IMR-90 (cell line): ENCODE results near the gene NACA. TPM values are rescaled to one million over a fixed set of nuclear protein-coding genes. Genes with fewer than 3 reads are reported as not detected.
A peak's percentile ranks its signal among the peaks of the same experiment; 100 is the strongest.

Source experiments
- ATAC-seq: fragments of 200-7000 bp; cut with Tn5 transposase; 2 replicates; pipeline ENCODE4 v1.9.1; 2020; ENCODE audit warnings: low read depth, mild to moderate bottlenecking, moderate library complexity
- BruUV-seq: library from RNA; stranded (reverse); fragments of 400-500 nt; replicated peaks from 2 replicates; lab custom pipeline; 2021; lab: Mats Ljungman, UMichigan
- CTCF ChIA-PET: fragments of 300-600 bp; formaldehyde crosslinking; extraction: SDS; loops from one replicate; lab custom pipeline; 2021; ENCODE audit warnings: antibody characterized with exemption; lab: Yijun Ruan, JAX
- POLR2A ChIA-PET: fragments of 300-600 bp; sonication (Branson Sonifier 250); formaldehyde crosslinking; loops from one replicate; lab custom pipeline; 2022; ENCODE audit warnings: antibody characterized with exemption; ENCODE audit not compliant: unreplicated experiment; lab: Charles Lee
- DNase-seq: peaks from one replicate; pipeline ENCODE4 v3.0.0; 2013
- H2AFZ ChIP-seq: replicated peaks from 2 replicates; pipeline ENCODE3; 2013; ENCODE audit warnings: low read length, mild to moderate bottlenecking; ENCODE audit not compliant: poor library complexity
- H2AK5ac ChIP-seq: 2 replicates; pipeline ENCODE4 v1.6.1; 2013; ENCODE audit warnings: low read depth, low read length, inconsistent platforms
- H2AK9ac ChIP-seq: replicated peaks from 2 replicates; pipeline ENCODE3; 2013; ENCODE audit warnings: mild to moderate bottlenecking, low read depth, low read length, moderate library complexity; ENCODE audit not compliant: poor library complexity
- H2BK120ac ChIP-seq: 2 replicates; pipeline ENCODE4 v1.6.1; 2013; ENCODE audit warnings: low read depth, low read length, inconsistent platforms
- H2BK15ac ChIP-seq: 3 replicates; pipeline ENCODE4 v1.6.1; 2013; ENCODE audit warnings: low read depth, low read length, inconsistent platforms
- H2BK20ac ChIP-seq: 2 replicates; pipeline ENCODE4 v1.6.1; 2013; ENCODE audit warnings: low read depth, mild to moderate bottlenecking, inconsistent platforms, low read length, moderate library complexity
- H2BK5ac ChIP-seq: 2 replicates; pipeline ENCODE4 v1.6.1; 2013; ENCODE audit warnings: mild to moderate bottlenecking, low read depth, low read length, inconsistent platforms; ENCODE audit not compliant: poor library complexity, severe bottlenecking
- H3K14ac ChIP-seq: replicated peaks from 2 replicates; pipeline ENCODE4 v1.6.1; 2013; ENCODE audit warnings: low read depth, low read length, inconsistent platforms
- H3K18ac ChIP-seq: 2 replicates; pipeline ENCODE4 v1.6.1; 2013; ENCODE audit warnings: low read depth, low read length, control low read depth
- H3K23ac ChIP-seq: 2 replicates; pipeline ENCODE4 v1.6.1; 2013; ENCODE audit warnings: low read depth, low read length, inconsistent platforms
- H3K27ac ChIP-seq: 2 replicates; pipeline ENCODE4 v1.5.1; 2013; ENCODE audit warnings: mild to moderate bottlenecking, control low read depth, low read length; ENCODE audit not compliant: insufficient read depth
- H3K27me3 ChIP-seq: 2 replicates; pipeline ENCODE4 v1.6.1; 2013; ENCODE audit warnings: low read length; ENCODE audit not compliant: control insufficient read depth, insufficient read depth
- H3K36me3 ChIP-seq: 2 replicates; pipeline ENCODE4 v1.6.1; 2013; ENCODE audit warnings: low read length, mixed read lengths; ENCODE audit not compliant: control insufficient read depth, insufficient read depth
- H3K4ac ChIP-seq: 2 replicates; pipeline ENCODE4 v1.6.1; 2013; ENCODE audit warnings: low read depth, low read length, inconsistent platforms
- H3K4me1 ChIP-seq: 2 replicates; pipeline ENCODE4 v1.6.1; 2013; ENCODE audit warnings: low read length, mixed read lengths; ENCODE audit not compliant: control insufficient read depth, insufficient read depth
- H3K4me2 ChIP-seq: 2 replicates; pipeline ENCODE4 v1.6.1; 2013; ENCODE audit warnings: low read depth, mild to moderate bottlenecking, control low read depth, low read length, moderate library complexity
- H3K4me3 ChIP-seq: 2 replicates; pipeline ENCODE4 v1.5.1; 2013; ENCODE audit warnings: low read depth, mild to moderate bottlenecking, control low read depth, low read length, moderate library complexity; ENCODE audit not compliant: insufficient read depth
- H3K56ac ChIP-seq: 2 replicates; pipeline ENCODE4 v1.6.1; 2013; ENCODE audit warnings: low read length, inconsistent platforms; ENCODE audit not compliant: insufficient read depth; ENCODE audit errors: extremely low read depth
- H3K79me1 ChIP-seq, 2 experiments: 2 replicates each; pipeline ENCODE4 v1.6.1; 2013; ENCODE audit warnings: low read length in 2 of 2, inconsistent platforms in 1 of 2, low read depth in 1 of 2
- H3K9ac ChIP-seq: 2 replicates; pipeline ENCODE4 v1.6.1; 2013; ENCODE audit warnings: low read depth, low read length, control low read depth
- H3K9me1 ChIP-seq: 2 replicates; pipeline ENCODE4 v1.6.1; 2013; ENCODE audit warnings: low read length, inconsistent platforms; ENCODE audit not compliant: insufficient read depth
- H3K9me3 ChIP-seq: 2 replicates; pipeline ENCODE4 v1.6.1; 2013; ENCODE audit warnings: low read length; ENCODE audit not compliant: control insufficient read depth, insufficient read depth
- H4K20me1 ChIP-seq: 2 replicates; pipeline ENCODE4 v1.6.1; 2013; ENCODE audit warnings: low read length, inconsistent platforms; ENCODE audit not compliant: insufficient read depth
- H4K5ac ChIP-seq: 2 replicates; pipeline ENCODE4 v1.6.1; 2013; ENCODE audit warnings: mild to moderate bottlenecking, low read depth, low read length, control low read depth
- H4K8ac ChIP-seq, 2 experiments: 2 replicates each; pipeline ENCODE4 v1.6.1; 2013; ENCODE audit warnings: low read depth in 2 of 2, low read length in 2 of 2, control low read depth in 1 of 2, inconsistent platforms in 1 of 2
- H4K91ac ChIP-seq: 2 replicates; pipeline ENCODE4 v1.6.1; 2013; ENCODE audit warnings: low read depth, low read length, inconsistent platforms; ENCODE audit not compliant: insufficient read depth
- BHLHE40 ChIP-seq: fragments of 150-350 bp; IDR thresholded peaks from 2 replicates; pipeline ENCODE4 v1.6.1; 2016; ENCODE audit warnings: mild to moderate bottlenecking, low read depth, low read length
- CEBPB ChIP-seq: IDR thresholded peaks from 2 replicates; pipeline ENCODE4 v1.6.1; 2012; ENCODE audit warnings: low read depth, low read length, improper control_type of control experiment
- FOS ChIP-seq: fragments of 150-350 bp; IDR thresholded peaks from 2 replicates; pipeline ENCODE4 v1.6.1; 2016; ENCODE audit warnings: low read depth, low read length
- MAZ ChIP-seq: IDR thresholded peaks from 2 replicates; pipeline ENCODE4 v1.6.1; 2012; ENCODE audit warnings: low read depth, mild to moderate bottlenecking, low read length, improper control_type of control experiment, moderate library complexity, borderline replicate concordance
- MXI1 ChIP-seq: IDR thresholded peaks from 2 replicates; pipeline ENCODE4 v1.6.1; 2012; ENCODE audit warnings: low read depth, mild to moderate bottlenecking, low read length, moderate library complexity, borderline replicate concordance
- NFE2L2 ChIP-seq: fragments of 150-350 bp; IDR thresholded peaks from 2 replicates; pipeline ENCODE4 v1.6.1; 2016; ENCODE audit warnings: low read depth, mild to moderate bottlenecking, low read length
- POLR2A ChIP-seq: IDR thresholded peaks from 2 replicates; pipeline ENCODE4 v1.6.1; 2012; ENCODE audit warnings: mild to moderate bottlenecking, low read depth, low read length
- RAD21 ChIP-seq: IDR thresholded peaks from 2 replicates; pipeline ENCODE4 v1.6.1; 2012; ENCODE audit warnings: low read length, improper control_type of control experiment
- RCOR1 ChIP-seq: IDR thresholded peaks from 2 replicates; pipeline ENCODE4 v1.6.1; 2012; ENCODE audit warnings: mild to moderate bottlenecking, low read length, improper control_type of control experiment; ENCODE audit not compliant: insufficient replicate concordance
- RFX5 ChIP-seq: IDR thresholded peaks from 2 replicates; pipeline ENCODE4 v1.8.0; 2012; ENCODE audit warnings: low read depth, mild to moderate bottlenecking, low read length, moderate library complexity
- SMC3 ChIP-seq: fragments of 150-350 bp; IDR thresholded peaks from 2 replicates; pipeline ENCODE4 v1.6.1; 2016; ENCODE audit warnings: low read depth, mild to moderate bottlenecking, antibody characterized with exemption, low read length, moderate library complexity
- WGBS, 2 experiments: methylation state at CpG; one replicate each; pipeline versions ENCODE4 v1.1.5 to v1.1.7; 2013; ENCODE audit warnings: missing lambda C conversion rate in 2 of 2; ENCODE audit not compliant: insufficient read length in 1 of 2; ENCODE audit errors: extremely low coverage in 2 of 2; 5-methylcytosine and 5-hydroxymethylcytosine counted together
- dilution Hi-C: fragments of 300-500 bp; cut with HindIII; formaldehyde crosslinking; loops from one replicate; pipeline ENCODE4 v1.14.3; 2018; ENCODE audit warnings: low sequenced_read_pairs; ENCODE audit not compliant: unreplicated experiment
- in situ Hi-C: fragments of 300-500 bp; cut with MboI; formaldehyde crosslinking; loops from 3 replicates; pipeline ENCODE4 v1.14.3; 2019; ENCODE audit warnings: low sequenced_read_pairs, inconsistent platforms, mixed read lengths
- intact Hi-C: fragments of 100-400 bp; cut with micrococcal nuclease; formaldehyde crosslinking; loops from 2 replicates; pipeline ENCODE4 v1.10.0; 2022
- polyA plus RNA-seq, 3 experiments: library from polyadenylated mRNA; depleted of rRNA; stranded (reverse); fragments of >200 nt; gene quantifications; 2 replicates each; pipeline ENCODE4 v1.2.3, GENCODE V29; 2012; ENCODE audit warnings: low replicate concordance in 1 of 3
- total RNA-seq: library from RNA; depleted of rRNA; stranded (reverse); fragments of >200 nt; gene quantifications from 2 replicates; pipeline ENCODE4 v1.2.3, GENCODE V29; 2012
- TF ChIP-seq, protein P1 (sequence below): conservative IDR thresholded peaks from 2 replicates; pipeline ENCODE4 v1.5.1; 2012; ENCODE audit warnings: mild to moderate bottlenecking, low read depth, low read length, improper control_type of control experiment
- TF ChIP-seq, protein P2 (sequence below): fragments of 150-350 bp; IDR thresholded peaks from 2 replicates; pipeline ENCODE4 v1.6.1; 2016; ENCODE audit warnings: low read depth, mild to moderate bottlenecking, low read length, moderate library complexity, borderline replicate concordance

Gene NACA
- total and polyA plus RNA-seq, 2 of the 4 experiments (the other 2 are of a cell fraction), result 662 to 1,223 TPM

DNA sequence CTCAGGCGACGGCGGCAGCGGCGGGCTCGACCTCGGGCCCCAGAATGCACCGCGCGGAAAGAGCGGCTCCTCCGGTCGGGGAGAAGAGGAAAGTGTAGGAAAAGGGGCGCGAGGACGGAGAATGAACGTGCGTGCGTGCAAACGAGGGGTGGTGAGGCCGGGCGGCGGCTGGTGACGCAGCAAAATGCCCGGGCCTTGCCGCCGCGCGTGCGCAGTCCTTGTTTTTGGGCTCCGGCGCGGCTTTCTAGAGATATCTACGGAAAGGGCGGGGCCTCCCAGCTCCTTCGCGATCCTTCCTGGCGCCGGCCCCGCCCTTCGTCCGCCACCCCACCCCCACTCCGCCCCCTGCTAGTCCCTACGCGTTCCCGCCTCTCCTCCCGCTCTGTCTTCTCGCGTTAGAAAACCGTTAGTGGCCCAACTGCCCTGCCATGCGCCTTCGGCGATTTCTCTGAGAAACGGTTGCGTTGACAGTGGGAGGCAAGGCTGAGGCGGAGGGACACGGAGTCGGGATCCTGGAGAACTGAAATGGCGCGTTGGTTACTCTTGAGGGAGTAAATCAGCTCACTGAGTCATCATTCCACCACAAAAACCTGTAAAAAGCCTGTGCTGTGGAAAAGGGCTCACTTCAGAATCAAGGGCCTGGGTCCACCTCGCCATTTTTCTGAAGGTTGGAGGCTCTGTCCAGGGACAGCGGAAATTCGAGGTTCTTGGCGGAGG lies 36.8 kb downstream of the NACA start, which contains the start of gene PTGES3:
Gene PTGES3 (minus strand): TSS at position 156 of the 717 bp plus-strand sequence. CDS start 285 bp downstream, outside the sequence.
- dilution Hi-C loops (no loop called here), in situ Hi-C loops (no loop called here), intact Hi-C loops (loop anchor here (1.0 kb wide), 2 partner anchors 37 to 51 kb away; partner anchors contain the start of gene NACA)
- WGBS, 2 experiments, result 1% methylated on average over 12 of the region's 64 CpGs; no CpG with 5 or more reads in 1 of the 2 experiments
- H4K91ac ChIP-seq, result peak within 1 kb of the TSS; percentile 89
- peak within 1 kb of the TSS; percentile 90 for H2AFZ ChIP-seq
- peak within 1 kb of the TSS; percentile 92 for H3K4ac ChIP-seq
- peak within 1 kb of the TSS; percentile 84 for H2BK5ac ChIP-seq
- peak within 1 kb of the TSS; percentile 97 for H2AK9ac ChIP-seq
- H3K36me3 ChIP-seq, result no peaks in the 10 kb centered on the region; the same call in none of the 2 replicates
- H3K79me1 ChIP-seq, result peaks cover 6 to 15% of the 10 kb centered on the region in 2 experiments; a peak in 3 of 4 replicates
- peak within 1 kb of the TSS; percentile 99 for H3K27ac ChIP-seq
- H3K56ac ChIP-seq, result peak within 1 kb of the TSS; percentile 97
- peak; percentile 96 for DNase-seq
- H2BK120ac ChIP-seq, result peak within 1 kb of the TSS; percentile 66
- peak within 1 kb of the TSS; percentile 96 for H3K14ac ChIP-seq
- ChIA-PET CTCF (interaction anchor here (2.2 kb wide), 1 partner anchor 52 kb away, joined by 7 read pairs; no protein-coding TSS in a partner anchor), POLR2A (interaction anchor here (0.6 to 1.3 kb wide), 9 partner anchors 11 to 345 kb away, joined by 3 to 8 read pairs (median 4); partner anchors contain the start of gene NACA)
- H3K4me3 ChIP-seq, result peak within 1 kb of the TSS; percentile 93
- peak within 1 kb of the TSS; percentile 96 to 99 for H4K8ac ChIP-seq
- peak; percentile 94 for ATAC-seq
- peak within 1 kb of the TSS; percentile 82 for H3K4me2 ChIP-seq
- H2BK20ac ChIP-seq, result 0 out of 2 replicates have a peak within 1 kb of the TSS, but pooled peaks have one; percentile 28
- BruUV-seq, result no TSS peak
- peak within 1 kb of the TSS; percentile 99 for H3K23ac ChIP-seq
- H3K9me1 ChIP-seq, result no peaks in the 10 kb centered on the region
- H2BK15ac ChIP-seq, result peak within 1 kb of the TSS; percentile 13; the same call in 1 of the 3 replicates
- H3K9ac ChIP-seq, result peak within 1 kb of the TSS; percentile 98
- peak within 1 kb of the TSS; percentile 95 for H2AK5ac ChIP-seq
- H3K4me1 ChIP-seq, result peaks cover 6% of the 10 kb centered on the region
- no peaks in the 10 kb centered on the region for H3K9me3 ChIP-seq
- H3K18ac ChIP-seq, result peak within 1 kb of the TSS; percentile 59
- no peaks in the 10 kb centered on the region for H3K27me3 ChIP-seq
- peaks cover 39% of the 10 kb centered on the region for H4K20me1 ChIP-seq
- H4K5ac ChIP-seq, result peak within 1 kb of the TSS; percentile 81
- TF ChIP-seq FOS (no peak), CEBPB (peak; percentile 27; the same call in 1 of the 2 replicates), RCOR1 (no peak), NFE2L2 (peak; percentile 91), BHLHE40 (peak; percentile 68), MXI1 (peak; percentile 99), SMC3 (no peak), POLR2A (peak; percentile 85), RFX5 (no peak), MAZ (peak; percentile 69; the same call in 1 of the 2 replicates), RAD21 (no peak)
- TF ChIP-seq, protein P1, sequence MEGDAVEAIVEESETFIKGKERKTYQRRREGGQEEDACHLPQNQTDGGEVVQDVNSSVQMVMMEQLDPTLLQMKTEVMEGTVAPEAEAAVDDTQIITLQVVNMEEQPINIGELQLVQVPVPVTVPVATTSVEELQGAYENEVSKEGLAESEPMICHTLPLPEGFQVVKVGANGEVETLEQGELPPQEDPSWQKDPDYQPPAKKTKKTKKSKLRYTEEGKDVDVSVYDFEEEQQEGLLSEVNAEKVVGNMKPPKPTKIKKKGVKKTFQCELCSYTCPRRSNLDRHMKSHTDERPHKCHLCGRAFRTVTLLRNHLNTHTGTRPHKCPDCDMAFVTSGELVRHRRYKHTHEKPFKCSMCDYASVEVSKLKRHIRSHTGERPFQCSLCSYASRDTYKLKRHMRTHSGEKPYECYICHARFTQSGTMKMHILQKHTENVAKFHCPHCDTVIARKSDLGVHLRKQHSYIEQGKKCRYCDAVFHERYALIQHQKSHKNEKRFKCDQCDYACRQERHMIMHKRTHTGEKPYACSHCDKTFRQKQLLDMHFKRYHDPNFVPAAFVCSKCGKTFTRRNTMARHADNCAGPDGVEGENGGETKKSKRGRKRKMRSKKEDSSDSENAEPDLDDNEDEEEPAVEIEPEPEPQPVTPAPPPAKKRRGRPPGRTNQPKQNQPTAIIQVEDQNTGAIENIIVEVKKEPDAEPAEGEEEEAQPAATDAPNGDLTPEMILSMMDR, result no peak
- TF ChIP-seq, protein P2, sequence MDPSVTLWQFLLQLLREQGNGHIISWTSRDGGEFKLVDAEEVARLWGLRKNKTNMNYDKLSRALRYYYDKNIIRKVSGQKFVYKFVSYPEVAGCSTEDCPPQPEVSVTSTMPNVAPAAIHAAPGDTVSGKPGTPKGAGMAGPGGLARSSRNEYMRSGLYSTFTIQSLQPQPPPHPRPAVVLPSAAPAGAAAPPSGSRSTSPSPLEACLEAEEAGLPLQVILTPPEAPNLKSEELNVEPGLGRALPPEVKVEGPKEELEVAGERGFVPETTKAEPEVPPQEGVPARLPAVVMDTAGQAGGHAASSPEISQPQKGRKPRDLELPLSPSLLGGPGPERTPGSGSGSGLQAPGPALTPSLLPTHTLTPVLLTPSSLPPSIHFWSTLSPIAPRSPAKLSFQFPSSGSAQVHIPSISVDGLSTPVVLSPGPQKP, result no peak
